Measurements from ENCODE around the gene AFTPH.

GRCh38 chr2:64517511-64517884 lies 6.6 kb upstream of the AFTPH start:
- TF ChIP-seq POLR2AphosphoS5 (IDR thresholded peaks at IDR 0.05; ENCODE audit: low read depth, low read length): no peak
- TF ChIP-seq CTCF (IDR thresholded peaks at IDR 0.05): no peak
- TF ChIP-seq REST (IDR thresholded peaks at IDR 0.05; ENCODE audit: insufficient read depth in 1 of 2, low read depth in 2 of 2, low read length in 1 of 2): no peak
- no peak for TF ChIP-seq SIN3A (IDR thresholded peaks at IDR 0.05; ENCODE audit: borderline replicate concordance, insufficient read depth, low read depth, low read length)
- no peak for TF ChIP-seq TCF7L2 (IDR thresholded peaks at IDR 0.05; ENCODE audit: low read depth, low read length)
